IPS-20b (cell line): ENCODE data around the gene VSIG10L2.

Experiments used
- H3K27ac ChIP-seq: one replicate; pipeline ENCODE4 v1.5.1; 2013; ENCODE audit warnings: low read length
- H3K27me3 ChIP-seq: 2 replicates; pipeline ENCODE4 v1.6.1; 2013; ENCODE audit warnings: mild to moderate bottlenecking, low read length, inconsistent platforms; ENCODE audit not compliant: insufficient read depth
- H3K36me3 ChIP-seq: 2 replicates; pipeline ENCODE4 v1.6.1; 2013; ENCODE audit warnings: low read depth, mild to moderate bottlenecking, inconsistent platforms, low read length, moderate library complexity; ENCODE audit not compliant: insufficient read depth
- H3K4me1 ChIP-seq: 2 replicates; pipeline ENCODE4 v1.6.1; 2013; ENCODE audit warnings: mild to moderate bottlenecking, control low read depth, inconsistent platforms, low read length, moderate library complexity; ENCODE audit not compliant: insufficient read depth
- H3K4me3 ChIP-seq: 2 replicates; pipeline ENCODE4 v1.5.1; 2013; ENCODE audit warnings: mild to moderate bottlenecking, low read length, inconsistent platforms
- H3K9ac ChIP-seq: 2 replicates; pipeline ENCODE4 v1.6.1; 2013; ENCODE audit warnings: low read depth, mild to moderate bottlenecking, inconsistent platforms, low read length, moderate library complexity
- H3K9me3 ChIP-seq: 2 replicates; pipeline ENCODE4 v1.6.1; 2013; ENCODE audit warnings: mild to moderate bottlenecking, low read depth, low read length, inconsistent platforms; ENCODE audit not compliant: insufficient read depth

The VSIG10L2 gene

GRCh38 chr11:125918140-125918840 is 27.6 kb upstream of the VSIG10L2 start:
- Histone ChIP-seq H3K27me3 (no peaks in the 10 kb centered on the region), H3K36me3 (no peaks in the 10 kb centered on the region), H3K27ac (no peak overlapping the region), H3K9ac (no peak overlapping the region), H3K4me3 (no peak overlapping the region), H3K9me3 (no peaks in the 10 kb centered on the region), H3K4me1 (no peaks in the 10 kb centered on the region)

GRCh38 chr11:125921042-125921441 is 24.8 kb upstream of the VSIG10L2 start:
- H3K27ac ChIP-seq: no peak overlapping the region
- no peaks in the 10 kb centered on the region for H3K36me3 ChIP-seq
- H3K9ac ChIP-seq: no peak overlapping the region
- no peak overlapping the region for H3K4me3 ChIP-seq
- no peaks in the 10 kb centered on the region for H3K4me1 ChIP-seq
- H3K27me3 ChIP-seq: no peaks in the 10 kb centered on the region
- no peaks in the 10 kb centered on the region for H3K9me3 ChIP-seq

GRCh38 chr11:125922156-125922555 is 23.7 kb upstream of the VSIG10L2 start:
- Histone ChIP-seq H3K9me3 (no peaks in the 10 kb centered on the region), H3K4me3 (no peak overlapping the region), H3K4me1 (no peaks in the 10 kb centered on the region), H3K27ac (no peak overlapping the region), H3K9ac (no peak overlapping the region), H3K27me3 (no peaks in the 10 kb centered on the region), H3K36me3 (no peaks in the 10 kb centered on the region)

DNA sequence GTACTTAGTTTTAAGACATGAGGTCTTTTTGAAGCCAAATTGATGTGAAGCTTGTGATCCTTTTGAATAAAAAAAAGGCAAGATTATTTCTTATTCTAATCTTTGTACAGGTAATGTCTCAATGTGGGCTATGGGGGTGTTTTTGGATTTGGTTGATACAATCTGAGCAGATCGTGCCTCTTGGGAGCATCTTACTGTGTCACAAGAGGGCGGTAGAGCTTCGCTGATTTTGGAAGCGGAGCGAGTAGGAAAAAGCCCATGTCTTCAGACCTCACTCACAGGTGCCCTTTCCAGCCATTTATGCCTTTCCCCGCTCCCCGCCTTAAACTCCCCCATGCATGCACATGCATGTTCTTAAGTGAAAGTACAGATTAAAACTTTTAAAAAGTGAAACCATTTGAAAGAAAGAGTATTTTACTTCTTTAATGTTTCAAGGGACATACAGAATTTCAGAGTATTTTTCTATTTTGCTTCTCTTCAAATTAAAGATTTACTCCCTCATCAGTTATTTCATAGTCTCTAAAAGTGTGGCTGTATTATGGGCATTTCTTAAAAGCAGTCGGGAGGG is 22.7 kb upstream of the VSIG10L2 start:
- Histone ChIP-seq H3K9me3 (no peaks in the 10 kb centered on the region), H3K27me3 (no peaks in the 10 kb centered on the region), H3K4me3 (no peak overlapping the region), H3K9ac (no peak overlapping the region), H3K36me3 (no peaks in the 10 kb centered on the region), H3K4me1 (no peaks in the 10 kb centered on the region), H3K27ac (no peak overlapping the region)

DNA sequence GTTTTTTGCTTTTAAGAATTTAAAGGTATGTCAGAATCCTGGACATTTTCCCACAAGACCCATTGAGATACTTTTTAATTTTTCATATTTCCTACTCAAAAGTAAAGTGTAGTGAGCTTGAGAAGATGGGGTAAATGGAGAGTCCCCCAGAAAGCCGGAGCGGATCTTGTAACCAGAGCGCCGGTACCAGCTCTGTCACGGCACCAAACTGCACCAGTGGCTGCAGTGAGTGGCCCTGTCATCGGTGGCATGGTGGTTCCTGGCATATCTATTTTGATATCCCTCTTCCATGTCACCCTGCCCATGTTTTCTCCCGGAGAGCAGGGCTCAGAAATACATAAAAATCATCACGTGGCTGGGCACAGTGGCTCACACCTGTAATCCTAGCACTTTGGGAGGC is 22.2 kb upstream of the VSIG10L2 start:
- Histone ChIP-seq H3K27ac (no peak overlapping the region), H3K4me3 (no peak overlapping the region), H3K9me3 (no peaks in the 10 kb centered on the region), H3K36me3 (no peaks in the 10 kb centered on the region), H3K4me1 (no peaks in the 10 kb centered on the region), H3K9ac (no peak overlapping the region), H3K27me3 (no peaks in the 10 kb centered on the region)

DNA sequence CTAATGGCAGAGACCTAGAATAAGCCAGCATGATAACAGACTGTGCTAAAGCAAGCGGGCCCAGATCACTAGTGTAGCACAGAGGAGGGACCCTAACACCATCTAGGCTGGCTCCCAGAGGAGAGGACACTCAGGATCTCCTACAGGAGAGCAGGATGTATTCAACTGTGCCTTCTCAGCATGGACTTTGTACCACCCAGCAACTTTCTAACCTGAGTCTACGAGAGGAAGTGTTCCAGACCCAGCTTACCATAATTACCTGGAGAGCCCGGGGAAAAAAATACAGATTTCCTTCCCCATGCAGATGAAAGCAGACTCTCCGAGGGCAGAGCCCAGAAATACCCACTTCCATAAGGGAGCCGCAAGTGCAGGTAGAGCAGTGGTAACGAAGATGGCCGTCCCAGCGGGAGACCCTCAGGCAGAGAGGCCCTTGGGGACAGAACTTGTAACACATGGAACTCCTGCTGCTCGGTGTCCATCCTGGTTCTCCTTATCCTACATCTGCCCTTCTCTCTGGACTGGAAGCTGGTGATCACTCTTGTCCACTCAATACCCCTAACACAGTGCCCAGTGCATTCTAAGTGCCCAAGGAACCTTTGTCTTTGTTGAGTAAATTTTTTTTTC is 21.3 kb upstream of the VSIG10L2 start:
- H3K27ac ChIP-seq: no peak overlapping the region
- no peaks in the 10 kb centered on the region for H3K9me3 ChIP-seq
- no peak overlapping the region for H3K4me3 ChIP-seq
- no peaks in the 10 kb centered on the region for H3K27me3 ChIP-seq
- H3K36me3 ChIP-seq: no peaks in the 10 kb centered on the region
- H3K9ac ChIP-seq: no peak overlapping the region
- H3K4me1 ChIP-seq: no peaks in the 10 kb centered on the region

DNA sequence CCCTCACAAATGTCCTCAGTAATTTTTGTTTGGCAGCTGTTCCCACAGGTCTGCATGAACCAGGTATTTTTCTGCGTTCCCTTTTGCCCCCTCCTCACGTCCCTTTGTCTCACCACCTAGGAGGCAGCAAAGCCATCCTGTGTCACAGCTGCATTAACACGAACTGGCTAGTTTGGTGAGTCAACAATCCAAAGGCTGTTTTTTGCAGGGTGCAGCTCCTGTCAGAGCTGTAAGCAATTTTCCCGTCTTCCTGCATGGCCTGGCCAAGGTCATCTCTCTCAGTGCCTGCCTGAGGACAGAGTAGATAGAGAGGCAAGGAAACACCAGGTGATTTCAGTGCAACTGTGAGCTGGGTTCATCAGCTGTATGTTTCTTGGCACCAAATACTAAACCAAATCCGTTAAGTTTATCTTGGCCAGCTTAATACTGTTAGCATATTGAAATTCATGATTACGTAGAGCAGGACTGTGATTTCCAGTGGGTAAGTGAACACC is 20.6 kb upstream of the VSIG10L2 start:
- no peaks in the 10 kb centered on the region for H3K27me3 ChIP-seq
- H3K9me3 ChIP-seq: no peaks in the 10 kb centered on the region; the same call in 1 of the 2 replicates
- no peaks in the 10 kb centered on the region for H3K36me3 ChIP-seq
- H3K27ac ChIP-seq: no peak overlapping the region
- no peak overlapping the region for H3K4me3 ChIP-seq
- no peak overlapping the region for H3K9ac ChIP-seq
- H3K4me1 ChIP-seq: no peaks in the 10 kb centered on the region

DNA sequence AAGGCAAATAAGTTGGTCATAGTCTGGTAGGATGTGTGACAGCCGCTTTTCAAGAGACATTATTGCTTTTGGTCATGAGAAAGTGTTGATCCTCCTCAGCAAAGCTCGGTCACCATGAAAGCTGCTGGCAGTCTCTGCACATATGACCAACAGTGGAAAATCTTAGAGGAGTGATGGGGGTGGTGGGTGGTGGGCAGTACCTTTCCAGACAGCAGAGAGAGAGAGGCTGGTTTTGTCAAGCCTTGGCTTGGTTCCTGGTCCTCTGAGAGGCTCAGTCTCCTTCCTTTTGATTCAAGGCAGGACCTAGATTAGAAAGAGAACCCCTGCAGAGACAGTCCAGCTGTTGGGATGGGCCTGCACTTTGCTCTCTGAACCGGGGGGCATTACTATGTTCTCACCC is 20.0 kb upstream of the VSIG10L2 start:
- no peak overlapping the region for H3K27ac ChIP-seq
- H3K9me3 ChIP-seq: no peaks in the 10 kb centered on the region; the same call in 1 of the 2 replicates
- H3K4me1 ChIP-seq: no peaks in the 10 kb centered on the region
- no peaks in the 10 kb centered on the region for H3K27me3 ChIP-seq
- H3K36me3 ChIP-seq: no peaks in the 10 kb centered on the region
- H3K4me3 ChIP-seq: no peak overlapping the region
- no peak overlapping the region for H3K9ac ChIP-seq

DNA sequence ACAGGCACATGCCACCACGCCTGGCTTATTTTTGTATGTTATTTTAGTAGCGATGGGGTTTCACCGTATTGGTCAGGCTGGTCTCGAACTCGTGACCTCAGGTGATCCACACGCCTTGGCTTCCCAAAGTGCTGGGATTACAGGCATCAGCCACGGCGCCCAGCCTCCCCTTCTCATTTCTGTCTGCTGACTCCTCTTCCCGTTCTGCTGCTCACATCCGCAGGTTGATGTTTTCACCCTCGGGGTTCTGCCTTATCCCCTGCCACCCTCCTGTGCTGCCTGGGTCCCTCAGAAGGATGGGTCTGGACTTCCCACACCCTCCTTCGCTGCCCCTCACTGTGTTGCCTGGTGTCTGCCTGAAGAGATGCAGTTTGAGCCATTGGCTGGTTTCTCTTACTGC is 19.2 kb upstream of the VSIG10L2 start:
- no peaks in the 10 kb centered on the region for H3K36me3 ChIP-seq
- H3K9me3 ChIP-seq: no peaks in the 10 kb centered on the region; the same call in 1 of the 2 replicates
- no peak overlapping the region for H3K27ac ChIP-seq
- no peak overlapping the region for H3K4me3 ChIP-seq
- H3K4me1 ChIP-seq: no peaks in the 10 kb centered on the region
- peaks cover 1% of the 10 kb centered on the region; the same call in 1 of the 2 replicates for H3K27me3 ChIP-seq
- H3K9ac ChIP-seq: no peak overlapping the region

DNA sequence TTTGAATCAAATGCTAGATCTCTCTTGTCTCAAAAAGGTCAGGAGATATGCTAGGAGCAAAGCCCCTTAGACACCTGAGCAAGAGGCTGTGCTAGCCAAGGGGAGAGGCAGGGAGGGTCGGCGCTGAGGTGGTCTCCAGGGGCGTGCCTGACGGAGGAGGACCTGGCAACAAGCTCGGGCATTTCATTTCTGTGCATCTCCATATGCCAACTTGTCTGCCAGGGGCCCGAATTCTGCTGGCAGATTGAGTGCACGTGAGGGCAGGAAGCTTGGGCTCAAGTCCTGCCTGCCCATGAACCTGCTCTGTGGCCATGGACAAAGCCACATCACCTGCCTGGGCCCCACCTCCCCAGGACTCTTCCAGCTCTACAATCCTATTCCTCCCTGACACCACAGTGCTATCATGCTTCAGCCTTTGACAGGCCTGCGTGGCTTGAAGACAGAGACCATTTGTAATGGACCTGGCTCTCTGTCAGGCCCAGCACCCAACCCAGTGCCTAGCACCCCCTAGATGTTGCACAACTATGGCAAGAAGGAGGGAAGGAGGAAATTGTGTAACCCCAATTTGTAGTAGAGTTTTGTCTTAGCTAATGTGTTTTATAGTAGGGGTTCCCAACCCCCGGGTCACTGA is 16.3 kb upstream of the VSIG10L2 start:
- Histone ChIP-seq H3K4me1 (peaks cover 15% of the 10 kb centered on the region; the same call in 1 of the 2 replicates), H3K27ac (no peak overlapping the region), H3K9ac (no peak overlapping the region), H3K9me3 (no peaks in the 10 kb centered on the region; the same call in 1 of the 2 replicates), H3K4me3 (no peak overlapping the region), H3K27me3 (peaks cover 12% of the 10 kb centered on the region; the same call in 1 of the 2 replicates), H3K36me3 (no peaks in the 10 kb centered on the region)

- peaks cover 12% of the 10 kb centered on the region; the same call in 1 of the 2 replicates for H3K27me3 ChIP-seq
- peaks cover 15% of the 10 kb centered on the region; the same call in 1 of the 2 replicates for H3K4me1 ChIP-seq
- H3K9ac ChIP-seq: no peak overlapping the region
- H3K36me3 ChIP-seq: no peaks in the 10 kb centered on the region
- H3K27ac ChIP-seq: no peak overlapping the region
- no peaks in the 10 kb centered on the region; the same call in 1 of the 2 replicates for H3K9me3 ChIP-seq
- no peak overlapping the region for H3K4me3 ChIP-seq
Observed at GRCh38 chr11:125930076-125930450, 15.8 kb upstream of the VSIG10L2 start.
